Vein endothelial cell (primary cell): Measurements from ENCODE around the gene LRRC8A. TPM values are rescaled to one million over a fixed set of nuclear protein-coding genes. Genes with fewer than 3 reads are reported as not detected.

Experiments used
- total RNA-seq: library from RNA; depleted of rRNA; stranded (reverse); fragments of >200 nt; gene quantifications from 2 replicates; pipeline ENCODE4 v1.2.3, GENCODE V29; 2012

The LRRC8A gene
- 149 and 154 TPM in 2 replicates for total RNA-seq

DNA sequence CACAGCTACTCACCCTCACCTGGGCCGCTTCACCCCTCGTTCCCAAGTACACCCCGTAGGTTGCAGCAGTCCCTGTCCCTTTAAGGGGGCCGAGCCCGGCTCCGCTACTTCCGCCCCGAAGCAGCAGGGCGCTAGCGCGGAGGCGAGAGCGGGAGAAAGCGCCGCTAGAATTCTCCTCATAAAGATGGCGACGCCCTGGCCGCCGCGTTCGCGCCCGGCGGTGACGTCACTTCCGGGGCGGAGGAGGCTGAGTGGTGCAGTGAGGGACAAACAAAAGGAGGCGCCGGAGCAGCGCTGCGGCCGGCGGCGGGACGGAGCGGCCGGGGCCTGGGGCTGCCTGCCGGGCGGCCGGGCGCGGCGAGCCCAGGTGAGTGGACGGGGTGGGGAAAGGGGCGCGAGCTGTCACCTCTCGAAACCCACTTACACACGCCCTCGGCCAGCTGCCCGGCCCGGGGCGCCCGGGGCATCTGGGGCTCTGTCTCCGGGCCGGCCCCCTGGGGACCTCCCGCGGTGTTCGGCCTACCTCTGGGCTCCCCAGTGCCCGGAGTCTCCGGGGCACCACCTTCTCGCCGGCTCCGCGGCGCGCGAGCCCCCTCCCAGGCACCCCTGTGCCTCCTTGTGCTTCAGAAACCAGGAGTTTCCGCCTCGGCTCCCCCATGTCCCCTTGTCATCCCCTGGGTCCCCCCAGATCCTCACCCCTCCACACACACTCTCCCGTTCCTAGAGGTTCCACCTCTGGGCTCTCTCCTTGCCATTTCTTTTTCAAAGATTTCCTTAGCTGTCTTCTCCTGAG lies at the start of gene LRRC8A, which contains the start of gene KYAT1:
TSS of gene LRRC8A (plus strand) at position 250 of the 793 bp plus-strand sequence. CDS start 25,032 bp downstream, outside the sequence.
TSS of gene KYAT1 (minus strand) at position 67 of the 793 bp plus-strand sequence. CDS start 36,545 bp downstream, outside the sequence.

GRCh38 chr9:128920381-128921058 lies 38.6 kb downstream of the LRRC8A start, which contains the start of gene PHYHD1:
Gene PHYHD1, plus strand, starts transcription at chr9:128920982. Its CDS starts 1,342 bp downstream, at chr9:128922324.

DNA sequence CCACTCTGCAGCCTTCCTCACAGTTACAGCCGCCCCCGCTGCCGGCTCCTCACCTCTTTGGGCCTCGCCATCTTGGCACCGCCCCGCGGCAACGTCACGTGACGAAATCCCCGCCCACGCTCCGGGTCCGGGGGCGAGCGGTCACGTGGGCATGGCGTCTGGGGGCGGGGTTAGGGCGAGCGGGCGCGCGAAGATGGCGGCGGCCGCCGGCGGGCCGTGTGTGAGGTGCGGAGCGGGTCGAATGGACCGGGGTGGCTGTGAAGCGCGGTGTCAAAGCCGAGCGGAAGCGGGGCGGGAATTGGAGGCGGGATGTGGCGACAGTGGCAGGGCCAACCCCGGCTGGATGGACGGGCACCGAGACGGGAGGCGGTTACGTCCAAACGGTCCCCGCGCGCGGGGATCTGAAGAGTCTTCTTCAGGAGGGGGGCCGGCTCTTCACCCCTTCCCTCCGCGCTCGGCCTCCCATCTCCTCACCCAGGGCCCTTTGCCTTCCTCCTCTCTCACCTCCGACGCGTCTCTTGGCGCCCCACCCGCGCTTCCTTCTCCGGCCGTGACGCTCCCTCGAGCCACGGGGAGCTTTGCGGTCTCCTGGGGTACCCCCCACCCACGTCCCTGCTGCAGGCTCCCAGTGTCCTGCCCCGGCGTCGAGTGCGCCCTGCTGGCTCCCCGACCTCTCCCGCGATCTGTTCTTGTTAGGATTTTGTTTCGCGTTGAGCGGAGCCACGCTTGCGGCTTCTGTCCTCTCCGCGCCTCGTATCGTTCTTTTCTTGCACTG lies 65.8 kb downstream of the LRRC8A start, which contains the start of the genes DOLK and NUP188:
TSS of gene DOLK (minus strand) at position 77 of the 775 bp plus-strand sequence. CDS start 300 bp downstream, outside the sequence.
TSS of gene NUP188 (plus strand) at position 173 of the 775 bp plus-strand sequence. CDS start at position 194, 21 bp downstream.

Other genes with a start within 250 kb of the LRRC8A start
- gene DYNC2I2, start 225.3 kb upstream of the LRRC8A start, total RNA-seq: 61.0 and 62.1 TPM in 2 replicates
- gene SET, start 192.9 kb upstream of the LRRC8A start, total RNA-seq: 371 and 506 TPM in 2 replicates
- 17.2 and 25.5 TPM in 2 replicates for gene PKN3, start 179.6 kb upstream of the LRRC8A start, total RNA-seq
- gene ZDHHC12, start 158.0 kb upstream of the LRRC8A start, total RNA-seq: 39.0 and 46.1 TPM in 2 replicates
- gene ZER1, start 110.2 kb upstream of the LRRC8A start, total RNA-seq: 14.0 and 23.2 TPM in 2 replicates
- 29.1 and 33.4 TPM in 2 replicates for gene TBC1D13, start 94.9 kb upstream of the LRRC8A start, total RNA-seq
- gene ENDOG, start 63.6 kb upstream of the LRRC8A start, total RNA-seq: 19.8 and 23.5 TPM in 2 replicates
- gene SPOUT1, start 52.3 kb upstream of the LRRC8A start, total RNA-seq: 21.6 and 22.0 TPM in 2 replicates
- 5.7 and 9.5 TPM in 2 replicates for gene KYAT1, start 183 bp upstream of the LRRC8A start, total RNA-seq
- 0.19 and 1.3 TPM in 2 replicates for gene PHYHD1, start 38.8 kb downstream of the LRRC8A start, total RNA-seq
- gene DOLK, start 65.5 kb downstream of the LRRC8A start, total RNA-seq: 32.4 and 35.6 TPM in 2 replicates
- gene NUP188, start 65.6 kb downstream of the LRRC8A start, total RNA-seq: 54.9 and 64.4 TPM in 2 replicates
- gene SH3GLB2, start 146.2 kb downstream of the LRRC8A start, total RNA-seq: 44.0 and 47.4 TPM in 2 replicates
- 22.9 and 28.1 TPM in 2 replicates for gene MIGA2, start 154.5 kb downstream of the LRRC8A start, total RNA-seq
- 13.1 and 15.0 TPM in 2 replicates for gene DOLPP1, start 199.0 kb downstream of the LRRC8A start, total RNA-seq
- gene CRAT, start 228.7 kb downstream of the LRRC8A start, total RNA-seq: 37.4 and 58.5 TPM in 2 replicates
- 87.6 and 106 TPM in 2 replicates for gene PTPA, start 229.3 kb downstream of the LRRC8A start, total RNA-seq